Measurements from ENCODE around the gene NDUFS2. TPM values are rescaled to one million over a fixed set of nuclear protein-coding genes. Genes with fewer than 3 reads are reported as not detected.

The NDUFS2 gene
- total RNA-seq, 1 donor from 2014 or later, result 89.6 TPM

GRCh38 chr1:161193561-161194235, 8.5 kb upstream of the NDUFS2 start:
- H3K4me1 Mint-ChIP-seq, result peaks cover 28% of the 10 kb centered on the region
- no peak overlapping the region for H3K4me3 Mint-ChIP-seq
- no peak for DNase-seq
- no peaks in the 10 kb centered on the region for H3K36me3 Mint-ChIP-seq (ENCODE audit: low read depth)
- H3K27me3 Mint-ChIP-seq, result no peaks in the 10 kb centered on the region
- intact Hi-C loops (cut with micrococcal nuclease), result no loop called here
- no peaks in the 10 kb centered on the region for H3K9me3 Mint-ChIP-seq
- H3K27ac Mint-ChIP-seq, result no peak overlapping the region

DNA sequence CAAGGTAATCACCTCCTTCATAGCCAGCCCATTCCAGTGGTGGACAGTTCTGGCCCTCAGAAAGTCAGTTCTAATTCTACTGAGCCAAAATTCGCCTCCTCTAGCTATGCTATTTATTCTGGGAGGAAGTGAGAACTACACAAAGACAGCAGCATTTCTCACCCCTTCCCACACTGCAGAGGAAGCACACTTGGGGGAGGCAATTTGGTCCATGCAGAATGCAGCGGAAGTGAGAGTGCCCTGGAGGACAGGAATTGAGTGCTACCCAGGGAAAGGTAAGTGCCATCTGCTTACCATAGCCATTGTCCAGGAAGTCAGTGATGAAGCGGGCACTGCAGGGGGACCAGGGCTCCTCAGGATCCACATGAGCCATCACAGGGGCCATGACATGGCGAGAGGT, 7.0 kb upstream of the NDUFS2 start:
- no peaks in the 10 kb centered on the region for H3K9me3 Mint-ChIP-seq
- no peak for DNase-seq
- H3K36me3 Mint-ChIP-seq (ENCODE audit: low read depth), result no peaks in the 10 kb centered on the region
- no peaks in the 10 kb centered on the region for H3K27me3 Mint-ChIP-seq
- H3K4me3 Mint-ChIP-seq, result peak overlapping the region; percentile 7
- intact Hi-C loops (cut with micrococcal nuclease), result no loop called here
- H3K4me1 Mint-ChIP-seq, result peaks cover 34% of the 10 kb centered on the region
- H3K27ac Mint-ChIP-seq, result peak overlapping the region; percentile 62

- no peak overlapping the region for H3K27ac Mint-ChIP-seq
- peaks cover 44% of the 10 kb centered on the region for H3K4me1 Mint-ChIP-seq
- no peak for DNase-seq
- H3K27me3 Mint-ChIP-seq, result no peaks in the 10 kb centered on the region
- intact Hi-C loops (cut with micrococcal nuclease), result no loop called here
- peak overlapping the region; percentile 32 for H3K4me3 Mint-ChIP-seq
- no peaks in the 10 kb centered on the region for H3K36me3 Mint-ChIP-seq (ENCODE audit: low read depth)
- H3K9me3 Mint-ChIP-seq, result no peaks in the 10 kb centered on the region
Observed at GRCh38 chr1:161196111-161196510, 6.1 kb upstream of the NDUFS2 start.

DNA sequence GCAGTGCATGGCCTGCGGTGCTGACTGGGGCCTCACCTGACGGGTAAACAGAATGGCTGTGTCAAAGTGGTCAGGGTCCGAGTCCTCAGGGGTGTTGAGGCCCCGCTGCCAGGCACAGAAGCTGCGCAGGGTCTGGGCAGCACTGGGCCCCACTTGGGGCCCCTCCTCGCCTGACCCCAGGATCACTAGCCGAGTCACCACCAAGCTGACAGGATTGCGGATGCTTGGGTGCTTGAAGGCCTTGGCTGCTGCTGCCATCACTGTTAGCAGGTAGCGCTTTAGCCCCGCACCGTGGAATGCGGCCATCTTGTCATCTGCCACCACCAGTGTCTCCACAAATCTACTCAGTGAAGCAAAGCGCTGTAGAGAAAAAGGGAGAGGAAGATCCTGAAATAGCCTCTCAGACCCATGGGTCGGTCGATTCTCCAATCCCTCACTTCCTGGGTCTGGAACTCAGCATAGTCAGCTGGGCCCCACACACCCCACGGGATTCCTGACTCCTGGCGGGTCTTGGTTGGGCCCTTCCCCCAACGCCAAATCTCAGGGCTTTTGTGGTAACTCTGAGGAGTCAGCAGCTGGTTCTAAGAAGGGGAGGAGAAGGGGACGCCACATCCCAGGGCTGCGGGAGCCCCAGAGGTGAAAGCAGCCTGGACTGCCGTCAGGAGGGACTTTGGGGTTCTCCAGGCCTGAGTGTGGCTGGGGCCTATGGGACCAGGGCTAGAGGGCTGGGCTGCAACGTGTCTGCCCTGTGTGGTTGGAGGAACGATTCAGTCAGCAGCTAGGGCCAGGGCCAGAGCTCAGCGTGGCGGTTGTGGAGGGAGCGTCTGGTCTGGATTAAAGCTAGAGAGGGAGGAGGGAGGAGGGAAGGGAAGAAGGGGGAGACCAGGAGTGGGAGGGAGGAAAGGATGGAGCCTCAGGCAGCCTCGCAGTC, 5.4 kb upstream of the NDUFS2 start:
- no peak overlapping the region for H3K4me3 Mint-ChIP-seq
- H3K27ac Mint-ChIP-seq, result no peak overlapping the region
- no peaks in the 10 kb centered on the region for H3K36me3 Mint-ChIP-seq (ENCODE audit: low read depth)
- intact Hi-C loops (cut with micrococcal nuclease), result no loop called here
- H3K9me3 Mint-ChIP-seq, result no peaks in the 10 kb centered on the region
- no peak for DNase-seq
- H3K4me1 Mint-ChIP-seq, result peaks cover 50% of the 10 kb centered on the region
- H3K27me3 Mint-ChIP-seq, result no peaks in the 10 kb centered on the region

DNA sequence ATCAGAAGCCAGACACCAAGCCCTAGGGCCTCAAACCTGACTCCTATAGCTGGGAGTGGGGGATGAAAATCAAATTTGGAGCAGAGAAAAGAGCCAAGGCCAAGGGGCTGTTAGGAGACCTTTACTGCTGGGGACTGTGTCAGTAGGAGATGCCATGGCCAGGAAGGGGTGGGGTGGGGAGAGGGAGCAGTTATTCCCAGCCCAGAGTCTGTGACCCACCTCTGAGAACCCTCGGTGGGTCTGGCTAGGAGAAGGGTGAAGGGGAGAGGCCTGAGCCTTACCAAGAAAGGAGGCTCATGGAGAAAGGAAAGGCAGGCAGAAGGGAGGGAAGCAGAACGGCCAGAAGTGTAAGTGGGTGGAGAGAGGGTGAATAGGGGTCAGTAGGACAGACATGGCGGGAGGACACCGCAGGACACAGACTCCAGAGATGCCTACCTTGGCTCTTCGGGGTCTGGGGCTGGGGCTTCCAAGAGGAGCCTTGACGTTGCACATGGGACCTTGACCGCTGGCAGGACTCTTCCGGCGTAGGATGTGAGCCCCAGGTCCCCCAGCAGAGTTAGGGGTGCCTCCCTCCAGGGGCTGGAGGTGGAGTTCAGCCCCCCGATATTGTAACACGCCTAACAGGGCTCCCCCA, 4.5 kb upstream of the NDUFS2 start:
- Mint-ChIP-seq H3K9me3 (no peaks in the 10 kb centered on the region), H3K4me3 (no peak overlapping the region), H3K36me3 (ENCODE audit: low read depth) (peaks cover 1% of the 10 kb centered on the region), H3K27ac (no peak overlapping the region), H3K4me1 (peaks cover 51% of the 10 kb centered on the region), H3K27me3 (no peaks in the 10 kb centered on the region)
- intact Hi-C loops (cut with micrococcal nuclease), result no loop called here
- no peak for DNase-seq

DNA sequence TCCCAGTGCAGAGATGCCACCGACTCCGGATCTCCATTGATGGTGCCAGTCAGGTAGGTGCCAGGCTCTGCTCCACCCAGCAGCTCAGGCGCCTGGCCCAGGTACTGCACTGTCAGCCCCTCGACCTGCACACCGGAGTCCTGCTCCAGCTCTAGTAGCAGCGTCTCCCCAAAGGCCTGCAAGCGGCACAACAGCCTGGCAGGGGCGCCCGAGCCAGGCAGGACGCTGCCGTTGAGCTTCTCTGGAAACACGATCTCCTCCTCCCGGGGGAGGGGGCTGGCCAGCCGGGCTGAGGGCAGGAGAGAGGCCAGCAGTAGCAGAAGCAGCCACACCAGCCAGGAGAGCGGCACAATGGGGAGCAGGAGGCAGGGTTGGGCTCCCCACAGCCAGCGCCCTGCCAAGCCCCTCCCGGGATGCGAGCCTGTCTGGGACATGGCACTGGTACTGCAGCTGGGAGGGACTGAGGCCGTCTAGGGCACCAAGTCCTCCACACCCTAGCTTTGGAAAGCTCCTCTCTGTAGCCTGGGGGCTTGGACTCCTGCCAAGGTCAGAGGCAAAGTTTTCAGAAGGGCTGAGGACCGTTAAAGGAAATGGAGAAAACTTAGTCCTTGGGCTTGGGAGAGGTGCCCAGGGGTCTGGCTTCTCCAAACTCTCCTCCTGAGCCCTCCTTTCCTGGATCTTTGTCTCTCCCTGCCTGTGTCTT, 3.8 kb upstream of the NDUFS2 start:
- Mint-ChIP-seq H3K4me1 (peaks cover 51% of the 10 kb centered on the region), H3K9me3 (no peaks in the 10 kb centered on the region), H3K4me3 (no peak overlapping the region), H3K27ac (no peak overlapping the region), H3K36me3 (ENCODE audit: low read depth) (peaks cover 4% of the 10 kb centered on the region), H3K27me3 (no peaks in the 10 kb centered on the region)
- intact Hi-C loops (cut with micrococcal nuclease), result no loop called here
- no peak for DNase-seq

DNA sequence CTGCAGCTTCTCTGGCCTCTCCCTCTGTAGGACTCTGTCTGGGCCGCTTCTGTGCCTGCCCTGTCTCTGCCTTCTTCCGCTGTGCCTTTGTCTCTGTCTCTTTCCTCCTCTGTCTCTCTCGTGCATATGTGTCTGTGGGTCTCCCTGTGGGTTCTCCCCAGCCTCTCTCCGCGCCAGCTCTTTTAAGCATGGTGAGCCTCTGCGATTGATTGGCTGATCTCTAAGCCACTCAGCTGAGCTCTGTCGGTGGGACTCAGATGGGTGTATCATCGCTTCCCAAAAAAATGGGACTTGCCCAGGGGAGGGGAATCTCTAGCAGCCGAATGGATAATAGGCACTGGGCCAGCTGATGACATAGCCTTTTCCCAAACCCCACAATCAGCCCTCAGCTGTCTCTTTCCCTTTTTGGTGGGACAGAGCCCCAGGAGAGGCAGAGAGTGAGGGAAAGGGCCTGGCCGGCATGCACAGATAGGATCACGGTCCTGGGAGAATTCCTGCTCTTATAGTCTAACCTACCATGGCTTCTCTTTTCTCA, 3.2 kb upstream of the NDUFS2 start, which contains the start of gene ADAMTS4:
ADAMTS4 (minus strand) TSS at position 158 of the 535 bp plus-strand sequence. CDS start 427 bp downstream, outside the sequence.
- peaks cover 51% of the 10 kb centered on the region for H3K4me1 Mint-ChIP-seq
- H3K27me3 Mint-ChIP-seq, result no peaks in the 10 kb centered on the region
- no peak for DNase-seq
- intact Hi-C loops (cut with micrococcal nuclease), result no loop called here
- H3K36me3 Mint-ChIP-seq (ENCODE audit: low read depth), result peaks cover 9% of the 10 kb centered on the region
- H3K9me3 Mint-ChIP-seq, result no peaks in the 10 kb centered on the region
- peak within 1 kb of the TSS; percentile 96 for H3K27ac Mint-ChIP-seq
- no peak within 1 kb of the TSS for H3K4me3 Mint-ChIP-seq

GRCh38 chr1:161199506-161200139, 2.5 kb upstream of the NDUFS2 start:
- Mint-ChIP-seq H3K4me1 (peaks cover 56% of the 10 kb centered on the region), H3K27ac (peak overlapping the region; percentile 96), H3K4me3 (peak overlapping the region; percentile 94), H3K36me3 (ENCODE audit: low read depth) (peaks cover 15% of the 10 kb centered on the region), H3K9me3 (no peaks in the 10 kb centered on the region), H3K27me3 (no peaks in the 10 kb centered on the region)
- intact Hi-C loops (cut with micrococcal nuclease), result no loop called here
- DNase-seq, result no peak

DNA sequence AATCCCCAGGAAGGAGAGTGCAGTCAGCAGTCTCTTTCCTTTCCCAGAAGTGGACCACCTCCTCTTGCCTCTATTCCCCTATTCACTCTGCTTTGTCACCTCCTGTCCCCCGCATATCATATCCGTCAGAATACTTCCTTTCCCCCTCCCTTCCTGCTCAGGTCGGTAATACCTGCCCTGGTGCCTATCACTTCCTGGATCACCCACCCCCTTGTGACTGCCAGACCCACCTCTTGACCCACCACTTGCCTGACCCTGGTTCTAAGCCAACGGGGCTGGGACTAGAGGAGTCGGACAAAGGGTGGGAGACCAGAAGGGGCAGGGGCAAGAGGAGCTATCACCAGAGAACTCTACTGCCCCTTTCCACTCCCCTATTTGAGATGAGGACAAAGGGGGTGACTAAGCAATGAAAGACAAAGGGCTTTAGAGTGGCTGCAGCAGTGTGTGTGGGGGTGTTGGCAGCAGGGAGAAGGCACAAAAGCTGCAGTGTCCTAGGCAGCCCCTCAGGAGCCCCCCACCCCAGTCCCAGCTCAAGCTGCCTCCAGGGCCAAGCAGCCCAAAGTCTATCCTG, 1.7 kb upstream of the NDUFS2 start:
- DNase-seq, result peak; percentile 72
- Mint-ChIP-seq H3K36me3 (ENCODE audit: low read depth) (peaks cover 19% of the 10 kb centered on the region), H3K9me3 (no peaks in the 10 kb centered on the region), H3K4me1 (peaks cover 54% of the 10 kb centered on the region), H3K27ac (peak overlapping the region; percentile 96), H3K4me3 (peak overlapping the region; percentile 94), H3K27me3 (no peaks in the 10 kb centered on the region)
- intact Hi-C loops (cut with micrococcal nuclease), result no loop called here

DNA sequence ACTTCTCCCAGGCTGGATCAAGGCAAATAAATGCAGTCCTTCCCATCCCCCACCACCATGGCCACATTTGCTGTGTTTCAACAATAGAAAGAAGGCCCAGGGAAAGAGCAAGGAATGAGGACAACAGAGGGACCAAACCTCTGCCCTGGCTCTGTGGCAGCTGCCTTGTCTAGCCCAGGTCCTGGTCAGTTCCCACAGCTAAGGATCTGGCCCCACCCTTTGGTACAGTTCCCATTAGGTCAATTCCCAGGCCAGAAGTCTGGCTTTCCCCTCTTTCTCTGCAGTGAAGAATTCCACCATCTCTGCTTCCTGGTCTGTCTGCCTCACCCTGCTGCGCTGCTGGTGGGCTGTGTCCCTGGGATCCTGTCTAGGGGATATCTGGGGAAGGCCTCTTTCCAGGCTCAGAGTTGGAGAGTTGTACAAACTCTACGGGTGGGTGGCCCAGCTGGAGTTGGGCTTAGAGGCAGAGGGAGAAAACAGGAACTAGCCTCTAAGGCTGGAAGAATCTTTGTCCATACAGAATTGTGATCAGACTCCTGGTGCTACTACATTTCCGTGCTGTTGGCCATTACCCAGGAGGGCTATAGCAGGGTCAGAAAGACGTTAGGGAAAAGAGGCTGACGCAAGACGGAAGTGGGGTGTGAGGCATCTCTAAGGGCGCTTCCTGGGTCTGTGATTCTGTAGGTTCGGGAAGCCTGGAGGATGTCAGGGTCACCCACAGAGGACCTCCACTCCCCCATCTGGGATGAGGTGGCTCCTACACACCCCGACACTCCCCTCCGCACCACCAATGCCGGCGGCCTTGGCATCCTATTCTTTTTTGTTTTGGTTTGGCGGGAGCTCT, 953 bp upstream of the NDUFS2 start:
- H3K4me1 Mint-ChIP-seq, result peaks cover 55% of the 10 kb centered on the region
- peak overlapping the region; percentile 94 for H3K4me3 Mint-ChIP-seq
- no peaks in the 10 kb centered on the region for H3K9me3 Mint-ChIP-seq
- H3K27me3 Mint-ChIP-seq, result no peaks in the 10 kb centered on the region
- H3K27ac Mint-ChIP-seq, result peak overlapping the region; percentile 96
- intact Hi-C loops (cut with micrococcal nuclease), result no loop called here
- H3K36me3 Mint-ChIP-seq (ENCODE audit: low read depth), result peaks cover 22% of the 10 kb centered on the region
- no peak for DNase-seq

- Mint-ChIP-seq H3K27me3 (no peaks in the 10 kb centered on the region), H3K4me1 (peaks cover 45% of the 10 kb centered on the region), H3K4me3 (no peak overlapping the region), H3K36me3 (ENCODE audit: low read depth) (peaks cover 49% of the 10 kb centered on the region), H3K27ac (no peak overlapping the region), H3K9me3 (no peaks in the 10 kb centered on the region)
- intact Hi-C loops (cut with micrococcal nuclease), result loop anchor here (5.0 kb wide), 1 partner anchor 86 kb away; no protein-coding TSS in a partner anchor
- DNase-seq, result no peak
Observed at GRCh38 chr1:161206411-161207140, 4.4 kb downstream of the NDUFS2 start.
